IPS-11a (cell line): ENCODE data around the gene PHKG2.

Source experiments
- H3K4me3 ChIP-seq: one replicate; pipeline ENCODE4 v1.5.1; 2013; ENCODE audit warnings: low read depth, low read length, control low read depth

Gene PHKG2

GRCh38 chr16:30773826-30774225 is 25.6 kb downstream of the PHKG2 start:
- no peak overlapping the region for H3K4me3 ChIP-seq

GRCh38 chr16:30774367-30775130 is 26.3 kb downstream of the PHKG2 start:
- H3K4me3 ChIP-seq = no peak overlapping the region

- H3K4me3 ChIP-seq = peak overlapping the region; percentile 88
These were observed 26.8 kb downstream of the PHKG2 start for GRCh38 chr16:30775131-30775391.

GRCh38 chr16:30775392-30776188 is 27.4 kb downstream of the PHKG2 start:
- H3K4me3 ChIP-seq = peak overlapping the region; percentile 88

GRCh38 chr16:30777591-30778297 is 29.5 kb downstream of the PHKG2 start:
- H3K4me3 ChIP-seq = no peak overlapping the region

GRCh38 chr16:30778549-30779244 is 30.5 kb downstream of the PHKG2 start:
- no peak overlapping the region for H3K4me3 ChIP-seq

- no peak overlapping the region for H3K4me3 ChIP-seq
These were observed 31.4 kb downstream of the PHKG2 start for GRCh38 chr16:30779596-30779995.

- H3K4me3 ChIP-seq = no peak overlapping the region
These were observed 31.8 kb downstream of the PHKG2 start for GRCh38 chr16:30780021-30780420.

GRCh38 chr16:30780549-30780948 is 32.3 kb downstream of the PHKG2 start:
- H3K4me3 ChIP-seq = no peak overlapping the region

GRCh38 chr16:30782486-30783279 is 34.5 kb downstream of the PHKG2 start:
- no peak overlapping the region for H3K4me3 ChIP-seq

GRCh38 chr16:30783280-30784109 is 35.3 kb downstream of the PHKG2 start:
- H3K4me3 ChIP-seq = no peak overlapping the region

- H3K4me3 ChIP-seq = no peak overlapping the region
These were observed 36.0 kb downstream of the PHKG2 start for GRCh38 chr16:30784215-30784614.

- H3K4me3 ChIP-seq = peak overlapping the region; percentile 47
These were observed 37.2 kb downstream of the PHKG2 start for GRCh38 chr16:30785126-30786106.

GRCh38 chr16:30786115-30786935 is 38.1 kb downstream of the PHKG2 start:
- H3K4me3 ChIP-seq = peak overlapping the region; percentile 83

- H3K4me3 ChIP-seq = peak within 1 kb of the TSS; percentile 83
These were observed 38.8 kb downstream of the PHKG2 start, which contains the start of gene ZNF629 for GRCh38 chr16:30786936-30787612. ZNF629 (minus strand) TSS chr16:30787205; CDS start chr16:30784482, 2,723 bp downstream.

- peak overlapping the region; percentile 83 for H3K4me3 ChIP-seq
These were observed 39.6 kb downstream of the PHKG2 start for GRCh38 chr16:30787613-30788378.
